Measurements from ENCODE around the gene EIF4G3.

DNA sequence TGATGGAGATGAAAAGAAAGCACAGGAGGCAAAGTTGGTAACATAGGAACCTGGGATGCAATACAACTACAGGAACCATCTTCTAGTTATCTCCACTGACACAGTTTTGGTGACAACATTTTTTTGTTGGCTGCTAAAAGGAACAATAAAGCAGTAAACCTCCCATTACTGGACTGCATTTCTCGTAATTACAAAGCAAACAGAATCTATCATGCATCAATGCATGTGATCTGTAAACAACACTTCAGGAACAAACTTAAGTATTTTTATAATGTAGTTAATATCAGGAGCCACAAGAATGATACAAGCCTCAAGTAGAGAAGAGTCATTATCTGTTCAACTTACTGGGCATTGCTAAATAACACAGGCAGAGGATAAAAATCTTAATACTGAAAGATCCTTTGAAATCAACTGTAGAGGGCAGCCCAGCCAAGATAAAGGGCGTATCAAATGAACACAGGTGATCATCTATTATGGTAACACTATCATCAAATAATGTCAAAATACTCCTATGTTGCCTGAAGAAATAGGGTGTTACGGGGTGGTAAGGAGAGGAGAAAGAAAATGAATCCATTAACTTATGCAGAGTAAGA lies 193.3 kb downstream of the EIF4G3 start:
- TF ChIP-seq, protein P1, sequence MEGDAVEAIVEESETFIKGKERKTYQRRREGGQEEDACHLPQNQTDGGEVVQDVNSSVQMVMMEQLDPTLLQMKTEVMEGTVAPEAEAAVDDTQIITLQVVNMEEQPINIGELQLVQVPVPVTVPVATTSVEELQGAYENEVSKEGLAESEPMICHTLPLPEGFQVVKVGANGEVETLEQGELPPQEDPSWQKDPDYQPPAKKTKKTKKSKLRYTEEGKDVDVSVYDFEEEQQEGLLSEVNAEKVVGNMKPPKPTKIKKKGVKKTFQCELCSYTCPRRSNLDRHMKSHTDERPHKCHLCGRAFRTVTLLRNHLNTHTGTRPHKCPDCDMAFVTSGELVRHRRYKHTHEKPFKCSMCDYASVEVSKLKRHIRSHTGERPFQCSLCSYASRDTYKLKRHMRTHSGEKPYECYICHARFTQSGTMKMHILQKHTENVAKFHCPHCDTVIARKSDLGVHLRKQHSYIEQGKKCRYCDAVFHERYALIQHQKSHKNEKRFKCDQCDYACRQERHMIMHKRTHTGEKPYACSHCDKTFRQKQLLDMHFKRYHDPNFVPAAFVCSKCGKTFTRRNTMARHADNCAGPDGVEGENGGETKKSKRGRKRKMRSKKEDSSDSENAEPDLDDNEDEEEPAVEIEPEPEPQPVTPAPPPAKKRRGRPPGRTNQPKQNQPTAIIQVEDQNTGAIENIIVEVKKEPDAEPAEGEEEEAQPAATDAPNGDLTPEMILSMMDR (IDR thresholded peaks at IDR 0.05; ENCODE audit: insufficient read depth, low read length, poor library complexity, severe bottlenecking): no peak
- TF ChIP-seq EZH2phosphoT487 (conservative IDR thresholded peaks at IDR 0.05; ENCODE audit: low read length): no peak
